GM18505 (cell line): Measurements from ENCODE around the gene ZNF281.
A peak's percentile ranks its signal among the peaks of the same experiment; 100 is the strongest.

Experiments
- ATAC-seq: cut with Tn5 transposase; IDR thresholded peaks from one replicate; pipeline ENCODE4 v1.9.1; 2021; ENCODE audit not compliant: unreplicated experiment
- POLR2A ChIP-seq: IDR thresholded peaks from 4 replicates; pipeline ENCODE4 v1.6.1; 2011; ENCODE audit warnings: borderline replicate concordance; ENCODE audit not compliant: insufficient read depth, insufficient read length; ENCODE audit errors: extremely low read depth

Gene ZNF281

GRCh38 chr1:200384818-200385390 lies 24.9 kb downstream of the ZNF281 start:
- ATAC-seq, result no peak

GRCh38 chr1:200381256-200381984 lies 28.4 kb downstream of the ZNF281 start:
- ATAC-seq, result no peak
- TF ChIP-seq POLR2A, result no peak

More at GRCh38 chr1:200384818-200385390, 24.9 kb downstream of the ZNF281 start:
- no peak for TF ChIP-seq POLR2A

- no peak for TF ChIP-seq POLR2A
- ATAC-seq, result peak; percentile 63
Measured at GRCh38 chr1:200380589-200381021, 29.2 kb downstream of the ZNF281 start.

GRCh38 chr1:200379940-200380588 lies 29.8 kb downstream of the ZNF281 start:
- no peak for TF ChIP-seq POLR2A
- no peak for ATAC-seq

GRCh38 chr1:200379432-200379757 lies 30.4 kb downstream of the ZNF281 start:
- no peak for ATAC-seq
- TF ChIP-seq POLR2A, result no peak

- no peak for TF ChIP-seq POLR2A
Measured at GRCh38 chr1:200378096-200378495, 31.7 kb downstream of the ZNF281 start.

GRCh38 chr1:200376528-200376927 lies 33.3 kb downstream of the ZNF281 start:
- TF ChIP-seq POLR2A, result no peak
- ATAC-seq, result no peak

More at GRCh38 chr1:200378096-200378495, 31.7 kb downstream of the ZNF281 start:
- ATAC-seq, result no peak

- TF ChIP-seq POLR2A, result no peak
- no peak for ATAC-seq
Measured at GRCh38 chr1:200374569-200375295, 35.1 kb downstream of the ZNF281 start.

- no peak for ATAC-seq
- no peak for TF ChIP-seq POLR2A
Measured at GRCh38 chr1:200373811-200374231, 36.0 kb downstream of the ZNF281 start.

GRCh38 chr1:200372885-200373181 lies 37.0 kb downstream of the ZNF281 start:
- no peak for ATAC-seq
- TF ChIP-seq POLR2A, result no peak

- TF ChIP-seq POLR2A, result no peak
- no peak for ATAC-seq
Measured at GRCh38 chr1:200372095-200372884, 37.5 kb downstream of the ZNF281 start.

- no peak for ATAC-seq
- no peak for TF ChIP-seq POLR2A
Measured at GRCh38 chr1:200369706-200370105, 40.1 kb downstream of the ZNF281 start.

- TF ChIP-seq POLR2A, result no peak
- no peak for ATAC-seq
Measured at GRCh38 chr1:200369131-200369530, 40.7 kb downstream of the ZNF281 start.

- ATAC-seq, result no peak
- no peak for TF ChIP-seq POLR2A
Measured at GRCh38 chr1:200368556-200368955, 41.3 kb downstream of the ZNF281 start.
